Keratinocyte (primary cell): ENCODE results near the gene SOX18. TPM values are rescaled to one million over a fixed set of nuclear protein-coding genes. Genes with fewer than 3 reads are reported as not detected.

ENCODE experiments used
- DNase-seq: peaks from one replicate; pipeline ENCODE4 v3.0.0-alpha.2; 2011; ENCODE audit warnings: low read depth, missing footprints, low spot score
- FAIRE-seq: peaks from 2 replicates; lab custom pipeline; 2011; peaks lifted over from hg19 to GRCh38; lab: Jason Lieb, UNC
- H2AFZ ChIP-seq: 2 replicates; pipeline ENCODE4 v1.6.0; 2012; ENCODE audit warnings: low read length, control low read depth, inconsistent platforms; ENCODE audit not compliant: control insufficient read depth
- H3K27ac ChIP-seq: 2 replicates; pipeline ENCODE4 v1.5.1; 2011; ENCODE audit warnings: low read length; ENCODE audit not compliant: control insufficient read depth, insufficient read depth
- H3K27me3 ChIP-seq: 3 replicates; pipeline ENCODE4 v1.6.0; 2011; ENCODE audit warnings: low read length; ENCODE audit not compliant: control insufficient read depth, insufficient read depth; ENCODE audit errors: extremely low read depth
- H3K36me3 ChIP-seq, 2 experiments: 2 replicates in 1 of 2; 3 replicates in 1 of 2; pipeline ENCODE4 v1.5.1; 2011; ENCODE audit warnings: low read length in 2 of 2, mild to moderate bottlenecking in 1 of 2; ENCODE audit not compliant: control insufficient read depth in 2 of 2, insufficient read depth in 2 of 2; ENCODE audit errors: extremely low read depth in 1 of 2
- H3K4me1 ChIP-seq: 3 replicates; pipeline ENCODE4 v1.5.1; 2011; ENCODE audit warnings: low read length; ENCODE audit not compliant: control insufficient read depth, insufficient read depth; ENCODE audit errors: extremely low read depth
- H3K4me2 ChIP-seq: 3 replicates; pipeline ENCODE4 v1.6.0; 2011; ENCODE audit warnings: low read depth, low read length; ENCODE audit not compliant: control insufficient read depth, insufficient read depth; ENCODE audit errors: extremely low read depth
- H3K4me3 ChIP-seq, 3 experiments: fragments of 200-600 bp in 1 of 3; sonication (generic) in 1 of 3; 2 replicates in 2 of 3; 3 replicates in 1 of 3; pipeline ENCODE4 v1.5.1; 2011 to 2016; ENCODE audit warnings: low read length in 3 of 3, mild to moderate bottlenecking in 3 of 3, control low read depth in 2 of 3, inconsistent platforms in 1 of 3, low read depth in 1 of 3, mixed read lengths in 1 of 3, mixed run types in 1 of 3, moderate library complexity in 1 of 3; ENCODE audit not compliant: control insufficient read depth in 2 of 3, insufficient read depth in 2 of 3; ENCODE audit errors: extremely low read depth in 1 of 3
- H3K79me2 ChIP-seq: 2 replicates; pipeline ENCODE4 v1.6.0; 2012; ENCODE audit warnings: low read length; ENCODE audit not compliant: control insufficient read depth, insufficient read depth
- H3K9ac ChIP-seq: 3 replicates; pipeline ENCODE4 v1.6.0; 2011; ENCODE audit warnings: low read length; ENCODE audit not compliant: control insufficient read depth, insufficient read depth; ENCODE audit errors: extremely low read depth
- H3K9me1 ChIP-seq: 3 replicates; pipeline ENCODE4 v1.6.0; 2011; ENCODE audit warnings: low read length; ENCODE audit not compliant: control insufficient read depth, insufficient read depth; ENCODE audit errors: extremely low read depth
- H3K9me3 ChIP-seq: 2 replicates; pipeline ENCODE4 v1.5.1; 2012; ENCODE audit warnings: low read depth, low read length; ENCODE audit not compliant: control insufficient read depth
- H4K20me1 ChIP-seq: 3 replicates; pipeline ENCODE4 v1.6.0; 2011; ENCODE audit warnings: low read length; ENCODE audit not compliant: control insufficient read depth, insufficient read depth; ENCODE audit errors: extremely low read depth
- CTCF ChIP-seq, 3 experiments: IDR thresholded peaks in 1 of 3; conservative IDR thresholded peaks in 1 of 3; optimal IDR thresholded peaks in 1 of 3; 2 replicates in 2 of 3; 3 replicates in 1 of 3; pipeline versions ENCODE3 to v1.5.1; 2011; ENCODE audit warnings: low read length in 3 of 3, mild to moderate bottlenecking in 3 of 3, moderate library complexity in 2 of 3, control low read depth in 1 of 3, inconsistent platforms in 1 of 3; ENCODE audit not compliant: insufficient read depth in 2 of 3; ENCODE audit errors: extremely low read depth in 1 of 3
- EZH2 ChIP-seq: IDR thresholded peaks from one replicate; pipeline ENCODE4 v1.6.1; 2012; ENCODE audit warnings: inconsistent platforms, mild to moderate bottlenecking, low read length, moderate library complexity
- dilution Hi-C: fragments of 300-500 bp; cut with MboI; formaldehyde crosslinking; loops from one replicate; pipeline ENCODE4 v1.7.0; 2020; ENCODE audit warnings: low sequenced_read_pairs; ENCODE audit not compliant: extremely low pct_ligation_motif_present
- polyA plus RNA-seq, 5 experiments: library from polyadenylated mRNA; depleted of rRNA in 3 of 5; stranded (reverse) in 3 of 5; stranded (forward) in 1 of 5; unstranded in 1 of 5; fragments of >200 nt; gene quantifications; 1 replicate in 1 of 5; 2 replicates in 3 of 5; 3 replicates in 1 of 5; pipeline versions ENCODE4 v1.2.1 to v1.2.3, GENCODE V29; 2011 to 2012; ENCODE audit warnings: missing spikeins in 2 of 5, low read depth in 1 of 5, low replicate concordance in 1 of 5

Gene SOX18
- polyA plus RNA-seq, 1 donor (not counting 4 experiments of a cell fraction or from before 2014, with no cell fraction given): not detected

GRCh38 chr20:64048402-64049044 is 916 bp downstream of the SOX18 start:
- dilution Hi-C loops: no loop called here
- Histone ChIP-seq H2AFZ (no peak overlapping the region), H3K36me3 (no peaks in the 10 kb centered on the region), H3K27ac (no peak overlapping the region), H3K9me1 (no peaks in the 10 kb centered on the region), H3K27me3 (peaks cover 44% of the 10 kb centered on the region), H3K4me3 (no peak overlapping the region), H3K9ac (no peak overlapping the region), H4K20me1 (no peaks in the 10 kb centered on the region), H3K4me2 (no peak overlapping the region), H3K4me1 (peaks cover 22% of the 10 kb centered on the region), H3K79me2 (no peaks in the 10 kb centered on the region), H3K9me3 (no peaks in the 10 kb centered on the region)
- TF ChIP-seq CTCF (optimal IDR thresholded peaks at IDR 0.05 in 1 of 3, IDR thresholded peaks at IDR 0.05 in 1 of 3, conservative IDR thresholded peaks at IDR 0.05 in 1 of 3; ENCODE audit: extremely low read depth in 1 of 3, insufficient read depth in 2 of 3, low read length in 3 of 3) (no peak), EZH2 (peak; percentile 79)
- no peak for FAIRE-seq
- DNase-seq: no peak

DNA sequence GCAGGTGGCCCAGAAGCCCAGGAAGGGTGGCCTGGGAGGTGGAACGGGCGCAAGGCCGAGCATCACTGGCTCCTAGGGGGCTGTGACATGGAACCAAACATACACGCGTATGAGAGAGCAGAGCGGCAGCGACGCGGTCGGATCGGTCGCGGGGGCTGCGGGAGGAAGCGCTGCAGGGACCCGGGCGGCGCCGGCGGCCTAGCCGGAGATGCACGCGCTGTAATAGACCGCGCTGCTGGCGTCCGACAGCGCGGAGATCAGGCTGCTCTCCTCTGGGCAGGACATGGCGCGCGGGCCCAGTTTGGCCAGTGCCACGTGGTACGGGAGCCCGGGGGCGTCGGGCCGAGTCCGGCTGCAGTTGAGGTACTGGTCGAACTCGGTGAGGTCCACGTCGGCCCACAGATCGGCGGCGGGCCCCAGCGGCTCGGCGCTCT is 1.5 kb downstream of the SOX18 start:
- no peak overlapping the region for H3K4me3 ChIP-seq
- no peak overlapping the region for H3K9ac ChIP-seq
- DNase-seq (no peak), FAIRE-seq (no peak)
- H3K79me2 ChIP-seq: no peaks in the 10 kb centered on the region
- TF ChIP-seq EZH2 (peak; percentile 80), CTCF (optimal IDR thresholded peaks at IDR 0.05 in 1 of 3, IDR thresholded peaks at IDR 0.05 in 1 of 3, conservative IDR thresholded peaks at IDR 0.05 in 1 of 3; ENCODE audit: extremely low read depth in 1 of 3, insufficient read depth in 2 of 3, low read length in 3 of 3) (no peak)
- H3K4me2 ChIP-seq: no peak overlapping the region
- peaks cover 17% of the 10 kb centered on the region for H3K4me1 ChIP-seq
- peaks cover 44% of the 10 kb centered on the region for H3K27me3 ChIP-seq
- no peak overlapping the region for H3K27ac ChIP-seq
- H3K9me1 ChIP-seq: no peaks in the 10 kb centered on the region
- H4K20me1 ChIP-seq: no peaks in the 10 kb centered on the region
- no peaks in the 10 kb centered on the region for H3K9me3 ChIP-seq
- dilution Hi-C loops: no loop called here
- H3K36me3 ChIP-seq: no peaks in the 10 kb centered on the region
- H2AFZ ChIP-seq: no peak overlapping the region
